ENCODE results near the gene ACER3.

- no peak for TF ChIP-seq POLR2AphosphoS5 (IDR thresholded peaks at IDR 0.05; ENCODE audit: insufficient read depth in 1 of 2, low read depth in 1 of 2)
- TF ChIP-seq POLR2A (IDR thresholded peaks at IDR 0.05): no peak
Observed at GRCh38 chr11:76955459-76956114, 94.9 kb downstream of the ACER3 start.
